Lower leg skin (tissue), 4 donors: ENCODE measurements around the gene GNAT1. TPM values are rescaled to one million over a fixed set of nuclear protein-coding genes. Genes with fewer than 3 reads are reported as not detected.

Experiments
- DNase-seq, 2 donors: peaks; one replicate each; pipeline ENCODE4 v3.0.0-alpha.2; 2019; ENCODE audit warnings: low spot score in 2 of 2
- H3K4me3 ChIP-seq: fragments of 200-600 bp; sonication (generic); 2 replicates; pipeline ENCODE4 v1.5.1; 2017; ENCODE audit warnings: mild to moderate bottlenecking, low read depth; ENCODE audit not compliant: poor library complexity, severe bottlenecking
- POLR2A ChIP-seq, 2 donors: fragments of 450-650 bp; IDR thresholded peaks; one replicate each; pipeline ENCODE4 v1.6.1; 2016 to 2017; ENCODE audit warnings: antibody characterized with exemption in 2 of 2, mild to moderate bottlenecking in 1 of 2, moderate library complexity in 1 of 2
- WGBS, 2 donors: methylation state at CpG; one replicate each; pipeline ENCODE4 v1.1.5; 2018; 5-methylcytosine and 5-hydroxymethylcytosine counted together
- intact Hi-C: fragments of 100-400 bp; cut with DNase I; formaldehyde crosslinking; loops from one replicate; pipeline ENCODE4 v1.15.0; 2023; ENCODE audit warnings: low total_unique reads
- total RNA-seq, 4 donors: library from RNA; depleted of rRNA; stranded (reverse); fragments of >200 nt; gene quantifications; one replicate each; pipeline ENCODE4 v1.1.0, GENCODE V29; 2016
- TF ChIP-seq, protein P1 (sequence below), 3 donors: fragments of 450-650 bp; IDR thresholded peaks; one replicate each; pipeline ENCODE4 v1.5.1; 2016; ENCODE audit warnings: antibody characterized with exemption in 3 of 3, mild to moderate bottlenecking in 3 of 3, moderate library complexity in 2 of 3

Gene GNAT1
- total RNA-seq, 4 donors from 2014 or later, result not detected

DNA sequence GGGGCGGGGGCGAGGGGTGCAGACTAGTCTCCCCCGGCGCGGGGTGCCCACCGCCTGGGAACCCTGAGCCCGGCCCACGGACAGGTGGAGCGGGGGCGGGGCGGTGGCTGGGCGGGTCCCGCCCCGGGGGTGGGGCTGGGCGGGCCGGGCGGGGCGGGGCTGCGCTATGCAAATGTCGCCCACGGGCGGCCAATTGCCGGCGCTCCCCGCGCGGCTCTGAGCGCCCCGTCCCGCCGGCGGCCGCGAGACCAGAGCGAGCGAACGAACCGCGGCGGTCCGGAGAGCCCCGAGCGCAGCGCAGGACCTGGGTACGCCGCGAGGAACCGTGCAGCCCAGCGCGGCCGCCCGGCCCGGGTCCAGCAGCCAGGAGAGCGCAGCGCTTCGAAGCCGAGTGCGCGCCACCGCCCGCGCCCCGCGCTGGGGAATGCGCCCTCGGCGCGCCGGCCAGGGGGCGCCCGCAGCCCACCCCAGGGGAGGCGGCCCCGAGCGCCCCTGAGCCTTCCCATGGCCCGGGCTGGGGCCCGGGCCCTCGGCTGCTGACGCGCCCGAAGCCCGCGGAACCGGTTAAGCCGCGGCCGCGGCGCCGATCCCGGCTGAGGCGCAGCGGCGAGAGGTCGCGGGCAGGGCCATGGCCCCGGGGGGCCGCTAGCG lies 36.4 kb upstream of the GNAT1 start, which contains the start of gene SEMA3F:
Gene SEMA3F (plus strand): TSS at position 485 of the 651 bp plus-strand sequence. CDS start 4,299 bp downstream, outside the sequence.
- peak within 1 kb of the TSS; percentile 36 for H3K4me3 ChIP-seq
- WGBS, 2 donors, result 0 to 1% methylated on average over 15 to 16 of the region's 98 CpGs
- TF ChIP-seq, protein P1, sequence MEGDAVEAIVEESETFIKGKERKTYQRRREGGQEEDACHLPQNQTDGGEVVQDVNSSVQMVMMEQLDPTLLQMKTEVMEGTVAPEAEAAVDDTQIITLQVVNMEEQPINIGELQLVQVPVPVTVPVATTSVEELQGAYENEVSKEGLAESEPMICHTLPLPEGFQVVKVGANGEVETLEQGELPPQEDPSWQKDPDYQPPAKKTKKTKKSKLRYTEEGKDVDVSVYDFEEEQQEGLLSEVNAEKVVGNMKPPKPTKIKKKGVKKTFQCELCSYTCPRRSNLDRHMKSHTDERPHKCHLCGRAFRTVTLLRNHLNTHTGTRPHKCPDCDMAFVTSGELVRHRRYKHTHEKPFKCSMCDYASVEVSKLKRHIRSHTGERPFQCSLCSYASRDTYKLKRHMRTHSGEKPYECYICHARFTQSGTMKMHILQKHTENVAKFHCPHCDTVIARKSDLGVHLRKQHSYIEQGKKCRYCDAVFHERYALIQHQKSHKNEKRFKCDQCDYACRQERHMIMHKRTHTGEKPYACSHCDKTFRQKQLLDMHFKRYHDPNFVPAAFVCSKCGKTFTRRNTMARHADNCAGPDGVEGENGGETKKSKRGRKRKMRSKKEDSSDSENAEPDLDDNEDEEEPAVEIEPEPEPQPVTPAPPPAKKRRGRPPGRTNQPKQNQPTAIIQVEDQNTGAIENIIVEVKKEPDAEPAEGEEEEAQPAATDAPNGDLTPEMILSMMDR (IDR thresholded peaks at IDR 0.05), result no peak
- no peak for TF ChIP-seq POLR2A (IDR thresholded peaks at IDR 0.05)
- intact Hi-C loops, result no loop called here
- peak in 1 of 2 donors; percentile 91 for DNase-seq

DNA sequence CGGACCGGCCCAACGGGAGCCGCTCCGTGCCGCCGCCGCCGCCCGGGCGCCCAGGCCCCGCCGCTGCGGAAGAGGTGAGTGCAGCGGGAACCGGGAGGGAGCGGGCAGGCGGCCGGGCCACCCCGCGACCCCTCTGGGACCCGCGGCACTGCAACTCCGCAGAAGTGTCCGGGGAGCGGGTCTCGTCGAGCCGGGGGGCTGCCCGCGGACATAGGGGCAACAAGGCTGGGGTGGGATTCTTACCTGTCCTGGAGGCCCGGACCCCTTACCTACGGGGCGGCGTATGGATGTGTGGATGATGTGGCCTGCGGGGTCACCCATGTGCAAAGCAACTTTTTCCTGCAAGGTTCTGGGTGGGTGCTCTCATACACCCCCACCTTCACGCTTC lies 35.9 kb upstream of the GNAT1 start:
- WGBS, 2 donors, result 2 to 3% methylated on average over 31 to 35 of the region's 37 CpGs
- TF ChIP-seq, protein P1 (IDR thresholded peaks at IDR 0.05), result no peak
- no peak for TF ChIP-seq POLR2A (IDR thresholded peaks at IDR 0.05)
- no peak for DNase-seq
- intact Hi-C loops, result no loop called here
- H3K4me3 ChIP-seq, result peak overlapping the region; percentile 36

DNA sequence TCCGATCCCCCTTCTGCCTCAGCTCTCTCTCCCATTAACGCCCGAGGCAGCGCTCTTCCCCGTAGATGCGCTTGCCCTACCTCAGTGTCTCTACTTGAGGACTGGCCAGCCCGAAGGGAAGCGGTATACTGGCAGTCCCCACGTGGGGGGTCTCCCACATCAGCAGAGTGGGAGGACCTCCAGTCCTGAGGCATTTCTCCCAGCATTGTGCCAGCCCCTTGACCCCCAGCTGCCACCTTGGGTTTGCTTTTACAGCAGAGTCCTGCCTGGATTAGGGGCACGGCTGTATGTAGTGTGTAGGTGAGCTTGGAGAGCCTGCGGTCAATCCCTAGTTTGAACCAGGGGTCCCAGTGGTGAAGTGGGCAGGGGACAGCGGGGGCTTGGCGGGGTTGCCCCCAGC lies 35.5 kb upstream of the GNAT1 start:
- intact Hi-C loops, result no loop called here
- no peak for TF ChIP-seq POLR2A (IDR thresholded peaks at IDR 0.05)
- TF ChIP-seq, protein P1 (IDR thresholded peaks at IDR 0.05), result no peak
- WGBS, 2 donors, result 6 to 16% methylated on average over 13 of the region's 13 CpGs
- peak overlapping the region; percentile 36 for H3K4me3 ChIP-seq
- DNase-seq, result no peak

DNA sequence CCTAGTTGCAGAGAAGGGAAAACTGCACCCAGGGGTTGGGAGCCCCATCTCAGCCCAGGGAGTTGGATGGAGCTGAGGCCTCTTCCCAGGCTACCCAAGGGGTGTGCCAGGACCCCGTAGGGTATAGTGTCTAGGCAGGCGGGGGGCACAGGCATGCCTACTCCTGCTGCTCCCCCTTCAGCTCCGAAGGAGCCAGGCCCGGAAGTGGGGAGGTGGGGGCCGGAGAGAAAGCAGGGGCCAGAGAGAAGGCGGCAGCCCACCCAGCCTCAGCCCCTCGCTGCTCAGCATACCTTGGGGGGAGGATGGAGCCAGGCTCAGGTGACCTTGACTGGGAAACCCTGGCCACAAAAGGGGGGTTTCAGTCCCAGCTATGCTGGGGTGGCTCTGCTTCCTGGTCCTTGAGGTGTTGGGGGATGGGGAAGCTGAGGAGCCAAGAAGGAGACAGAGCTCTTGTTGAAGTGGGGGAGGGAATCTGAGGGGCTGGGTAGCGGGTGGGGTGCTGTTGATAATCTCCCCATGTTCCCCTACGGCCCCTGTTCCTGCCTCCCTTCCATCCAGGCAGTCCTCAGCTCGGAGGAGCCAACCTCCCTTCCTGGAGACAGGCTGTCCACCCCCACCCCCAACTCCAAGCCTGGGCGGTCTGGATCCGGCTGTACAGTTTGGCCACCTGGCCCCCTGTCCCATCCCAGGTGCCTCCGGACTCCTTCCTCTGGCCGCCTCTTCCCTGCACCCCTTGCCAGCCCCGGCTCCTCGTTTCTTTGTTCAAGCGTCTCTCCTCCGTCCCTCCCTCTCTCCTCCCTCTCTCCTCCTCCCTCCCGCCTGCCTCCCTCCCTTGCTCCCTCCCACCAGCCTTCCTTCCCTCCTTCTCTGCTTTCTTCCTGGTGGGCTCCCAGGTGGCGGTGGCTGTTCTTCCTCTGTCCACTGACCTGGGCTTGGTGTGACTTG lies 34.6 kb upstream of the GNAT1 start:
- intact Hi-C loops, result no loop called here
- 21 to 23% methylated on average over 19 to 20 of the region's 20 CpGs for WGBS, 2 donors
- peak overlapping the region; percentile 36 for H3K4me3 ChIP-seq
- no peak for DNase-seq
- TF ChIP-seq, protein P1 (IDR thresholded peaks at IDR 0.05), result no peak
- no peak for TF ChIP-seq POLR2A (IDR thresholded peaks at IDR 0.05)

DNA sequence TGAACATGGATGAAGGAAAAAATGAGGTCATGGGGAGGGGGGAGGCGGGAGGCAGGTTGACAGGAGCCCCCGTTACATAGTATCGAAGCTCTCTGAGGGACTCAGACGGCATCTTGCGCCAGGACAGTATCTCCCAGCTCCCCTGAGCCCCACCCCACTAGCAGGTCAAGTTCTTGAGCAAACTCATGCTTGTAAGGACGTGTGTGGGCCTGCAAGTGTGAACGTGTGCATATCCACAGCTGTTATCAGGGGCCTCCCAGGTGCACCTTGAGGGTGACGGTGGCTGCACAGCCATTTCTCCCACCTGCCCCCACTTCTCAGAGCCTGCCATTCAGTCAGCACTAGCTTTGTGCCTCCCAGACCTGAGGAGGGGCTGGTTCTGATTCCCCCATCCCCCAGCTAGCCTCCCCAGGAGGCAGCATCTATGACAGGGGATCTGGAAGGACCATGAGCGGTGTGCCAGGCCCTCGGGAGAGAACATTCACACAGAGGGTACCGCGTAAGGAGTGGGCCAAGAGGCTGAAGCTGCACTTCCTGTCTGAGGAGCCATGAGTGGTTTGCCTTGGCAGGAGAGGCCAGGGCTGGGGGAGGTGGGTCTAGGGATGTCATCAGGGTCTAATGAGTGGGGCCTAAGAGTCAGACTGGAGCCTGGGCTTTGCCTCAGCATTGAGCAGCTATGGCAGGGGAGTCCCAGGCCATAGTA lies 33.4 kb upstream of the GNAT1 start:
- no peak overlapping the region for H3K4me3 ChIP-seq
- no peak for TF ChIP-seq POLR2A (IDR thresholded peaks at IDR 0.05)
- TF ChIP-seq, protein P1 (IDR thresholded peaks at IDR 0.05), result no peak
- peak in 1 of 2 donors; percentile 64 for DNase-seq
- intact Hi-C loops, result no loop called here
- WGBS, 2 donors, result 52 to 56% methylated on average over 12 of the region's 12 CpGs
